Stimulated activated CD4-positive, alpha-beta T cell treated with anti-CD3 and anti-CD28 coated beads, Interleukin-2, amount 100 ng/mL, for 4 hours (primary cell): Measurements from ENCODE around the gene LRP1.

Source experiments
- DNase-seq: peaks from one replicate; pipeline ENCODE4 v3.0.0-alpha.2; 2020; ENCODE audit warnings: low read depth

Gene LRP1

GRCh38 chr12:57127726-57128518, at the start of gene LRP1:
LRP1 (plus strand) TSS chr12:57128483; CDS start chr12:57128965, 482 bp downstream.
- peak; percentile 77 for DNase-seq

- DNase-seq, result peak; percentile 96
These were observed 49.5 kb upstream of the LRP1 start, which contains the start of gene NEMP1 for GRCh38 chr12:57078519-57079404. NEMP1 (minus strand) TSS chr12:57078791; CDS start chr12:57078745, 46 bp downstream.

- DNase-seq, result no peak
These were observed 48.5 kb upstream of the LRP1 start for GRCh38 chr12:57079821-57080220.

GRCh38 chr12:57080855-57081254, 47.4 kb upstream of the LRP1 start:
- no peak for DNase-seq

- no peak for DNase-seq
These were observed 42.2 kb upstream of the LRP1 start for GRCh38 chr12:57085999-57086492.

GRCh38 chr12:57086493-57087009, 41.7 kb upstream of the LRP1 start:
- DNase-seq, result peak; percentile 81

- DNase-seq, result peak; percentile 96
These were observed 41.1 kb upstream of the LRP1 start for GRCh38 chr12:57087010-57087690.

GRCh38 chr12:57087691-57088353, 40.5 kb upstream of the LRP1 start:
- peak; percentile 90 for DNase-seq

- peak; percentile 86 for DNase-seq
These were observed 39.7 kb upstream of the LRP1 start, which contains the start of gene NAB2 for GRCh38 chr12:57088354-57089270. NAB2 (plus strand) TSS chr12:57089114; CDS start chr12:57089272, 158 bp downstream.

GRCh38 chr12:57089271-57090245, 38.7 kb upstream of the LRP1 start:
- DNase-seq, result peak; percentile 62

GRCh38 chr12:57090490-57090889, 37.8 kb upstream of the LRP1 start:
- no peak for DNase-seq

GRCh38 chr12:57090924-57091637, 37.2 kb upstream of the LRP1 start:
- DNase-seq, result no peak

GRCh38 chr12:57091638-57092528, 36.4 kb upstream of the LRP1 start:
- no peak for DNase-seq

- no peak for DNase-seq
These were observed 35.8 kb upstream of the LRP1 start for GRCh38 chr12:57092529-57092862.

GRCh38 chr12:57092876-57093414, 35.3 kb upstream of the LRP1 start:
- DNase-seq, result no peak

- DNase-seq, result peak; percentile 80
These were observed 34.7 kb upstream of the LRP1 start for GRCh38 chr12:57093415-57094207.
